ENCODE results near the gene DMKN.

GRCh38 chr19:35544110-35544802 lies 30.8 kb upstream of the DMKN start:
- TF ChIP-seq CTCF (conservative IDR thresholded peaks at IDR 0.05; ENCODE audit: low read depth, low read length) = no peak
- TF ChIP-seq CEBPB (IDR thresholded peaks at IDR 0.05; ENCODE audit: low read depth, low read length) = peak; percentile 21; the same call in 1 of the 2 replicates
- TF ChIP-seq POLR2A (IDR thresholded peaks at IDR 0.05; ENCODE audit: low read depth, low read length) = no peak
- no peak for TF ChIP-seq CHD1 (IDR thresholded peaks at IDR 0.05; ENCODE audit: low read depth, low read length)
- TF ChIP-seq NFE2L2 (IDR thresholded peaks at IDR 0.05; ENCODE audit: low read depth, low read length) = no peak
- TF ChIP-seq SMC3 (IDR thresholded peaks at IDR 0.05; ENCODE audit: low read depth, low read length) = no peak
- no peak for TF ChIP-seq RCOR1 (IDR thresholded peaks at IDR 0.05; ENCODE audit: insufficient replicate concordance, low read length)
- TF ChIP-seq RAD21 (IDR thresholded peaks at IDR 0.05; ENCODE audit: low read length) = no peak
- no peak for TF ChIP-seq MAFK (IDR thresholded peaks at IDR 0.05; ENCODE audit: low read depth, low read length)
- no peak for TF ChIP-seq FOS (IDR thresholded peaks at IDR 0.05; ENCODE audit: low read depth, low read length)
- TF ChIP-seq MXI1 (IDR thresholded peaks at IDR 0.05; ENCODE audit: borderline replicate concordance, low read depth, low read length) = no peak
- TF ChIP-seq BHLHE40 (IDR thresholded peaks at IDR 0.05; ENCODE audit: low read depth, low read length) = no peak

Data from IMR-90 (cell line).